Adrenal gland (tissue), 12 donors: Measurements from ENCODE around the gene PTPRN2. TPM values are rescaled to one million over a fixed set of nuclear protein-coding genes. Genes with fewer than 3 reads are reported as not detected.

ENCODE experiments used
- DNase-seq, 7 donors: peaks; one replicate each; pipeline ENCODE4 v3.0.0-alpha.2; 2019 to 2020
- H3K27ac ChIP-seq, 5 donors: fragments of 200-600 bp; sonication (generic) in 4 of 5; 1 replicate in 3 of 5; 2 replicates in 2 of 5; pipeline versions ENCODE4 v1.5.1 to v1.8.0; 2016 to 2020; ENCODE audit warnings: mild to moderate bottlenecking in 1 of 5
- H3K27me3 ChIP-seq: fragments of 200-600 bp; 2 replicates; pipeline ENCODE4 v1.8.0; 2021
- H3K36me3 ChIP-seq, 2 donors: fragments of 200-600 bp; replicated peaks in 1 of 2; 1 replicate in 1 of 2; 2 replicates in 1 of 2; pipeline versions ENCODE4 v1.5.1 to v1.8.0; 2018 to 2022
- H3K4me1 ChIP-seq, 2 donors: fragments of 200-600 bp; replicated peaks in 1 of 2; 1 replicate in 1 of 2; 2 replicates in 1 of 2; pipeline versions ENCODE4 v1.5.1 to v1.8.0; 2018 to 2021
- H3K4me3 ChIP-seq, 4 donors: fragments of 200-600 bp; sonication (generic) in 3 of 4; one replicate each; pipeline ENCODE4 v1.5.1; 2016 to 2018
- H3K9me3 ChIP-seq, 3 donors: fragments of 200-600 bp; sonication (generic) in 1 of 3; replicated peaks in 1 of 3; 1 replicate in 2 of 3; 2 replicates in 1 of 3; pipeline versions ENCODE4 v1.5.1 to v1.8.0; 2016 to 2021
- POLR2A ChIP-seq, 2 donors: fragments of 450-650 bp; IDR thresholded peaks; one replicate each; pipeline ENCODE4 v1.6.1; 2017; ENCODE audit warnings: antibody characterized with exemption in 2 of 2, mild to moderate bottlenecking in 2 of 2, moderate library complexity in 1 of 2
- WGBS, 4 donors: extraction: QIAGEN DNeasy Blood & Tissue Kit in 2 of 4; methylation state at CpG; one replicate each; pipeline versions ENCODE4 v1.1.5 to v1.1.7; 2013 to 2017; 5-methylcytosine and 5-hydroxymethylcytosine counted together
- intact Hi-C, 2 donors: fragments of 100-400 bp; cut with DNase I; formaldehyde crosslinking; loops; one replicate each; pipeline versions ENCODE4 v1.14.1 to v1.15.0; 2022 to 2023
- polyA plus RNA-seq, 3 donors: library from polyadenylated mRNA; stranded (reverse); fragments of 200-250 nt in 2 of 3; fragments of 350-450 nt in 1 of 3; fragmentation: Illumina TruSeq in 1 of 3; extraction: RNeasy Lipid Tissue Mini Kit (QIAGEN cat#74804) in 1 of 3; gene quantifications; one replicate each; pipeline ENCODE4 v1.2.3, GENCODE V29; 2013 to 2014
- total RNA-seq, 9 donors: library from RNA; depleted of rRNA in 4 of 9; stranded (reverse); fragments of >200 nt in 4 of 9; fragments of 120-200 nt in 1 of 9; fragmentation: NEBNext Ultra II Directional in 1 of 9; extraction: Animal tissue kit (Norgen Biotek cat#: 25700) in 1 of 9; gene quantifications; one replicate each; pipeline versions ENCODE4 v1.1.0 to v1.2.4, GENCODE V29; 2013 to 2023
- TF ChIP-seq, protein P1 (sequence below), 6 experiments: fragments of 450-650 bp in 4 of 6; fragments of 200-600 bp in 2 of 6; sonication (generic) in 1 of 6; IDR thresholded peaks; 1 replicate in 5 of 6; 2 replicates in 1 of 6; pipeline versions ENCODE4 v1.5.1 to v1.8.0; 2016 to 2021; ENCODE audit warnings: antibody characterized with exemption in 6 of 6, mild to moderate bottlenecking in 2 of 6, moderate library complexity in 1 of 6
- donor health status: healthy with polysubstance abuse.
- donor health status: Bipolar disorder and iron deficiency.
- donor health status: DM: yes; HTN: yes; CAD: no.
- donor health status: DM: no; HTN: no; CAD: no.
- donor health status: DM: no; HTN: no; CAD: no.
- donor health status: DM: yes; HTN: yes; CAD: no.

Gene PTPRN2
- total and polyA plus RNA-seq, 12 donors, result 2.2 to 16.2 (median 3.4) TPM

DNA sequence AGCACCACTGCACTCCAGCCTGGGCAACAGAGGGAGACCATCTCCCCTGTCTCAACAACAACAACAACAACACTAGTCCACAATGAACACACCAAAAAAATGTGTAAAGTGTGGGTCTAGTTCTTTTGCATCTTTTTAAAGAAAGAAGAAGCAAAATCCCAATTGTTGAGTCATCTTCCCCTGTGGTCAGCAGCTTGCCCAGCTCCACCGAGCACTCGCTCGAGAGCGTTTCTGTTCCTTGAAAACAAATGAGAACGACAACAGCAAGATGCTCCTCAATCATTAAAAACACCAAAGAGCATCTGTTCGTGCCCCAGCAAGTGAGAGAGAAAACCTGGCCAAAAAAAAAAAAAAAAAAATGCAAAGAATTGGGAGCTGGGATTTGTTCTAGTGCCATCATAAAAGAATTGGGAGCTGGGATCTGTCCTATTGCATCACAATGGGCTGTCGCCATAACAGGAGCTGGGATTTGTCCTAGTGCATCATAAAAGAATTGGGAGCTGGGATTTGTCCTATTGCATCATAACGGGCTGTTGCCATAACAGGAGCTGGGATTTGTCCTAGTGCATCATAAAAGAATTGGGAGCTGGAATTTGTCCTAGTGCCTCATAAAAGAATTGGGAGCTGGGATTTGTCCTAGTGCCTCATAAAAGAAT, 118.1 kb downstream of the PTPRN2 start:
- no peak overlapping the region for H3K27ac ChIP-seq
- DNase-seq, result no peak
- H3K36me3 ChIP-seq, result no peaks in the 10 kb centered on the region
- H3K4me1 ChIP-seq, result no peaks in the 10 kb centered on the region
- 57 to 73% (median 66%) methylated on average over 8 of the region's 8 CpGs for WGBS, 4 donors
- TF ChIP-seq, protein P1, sequence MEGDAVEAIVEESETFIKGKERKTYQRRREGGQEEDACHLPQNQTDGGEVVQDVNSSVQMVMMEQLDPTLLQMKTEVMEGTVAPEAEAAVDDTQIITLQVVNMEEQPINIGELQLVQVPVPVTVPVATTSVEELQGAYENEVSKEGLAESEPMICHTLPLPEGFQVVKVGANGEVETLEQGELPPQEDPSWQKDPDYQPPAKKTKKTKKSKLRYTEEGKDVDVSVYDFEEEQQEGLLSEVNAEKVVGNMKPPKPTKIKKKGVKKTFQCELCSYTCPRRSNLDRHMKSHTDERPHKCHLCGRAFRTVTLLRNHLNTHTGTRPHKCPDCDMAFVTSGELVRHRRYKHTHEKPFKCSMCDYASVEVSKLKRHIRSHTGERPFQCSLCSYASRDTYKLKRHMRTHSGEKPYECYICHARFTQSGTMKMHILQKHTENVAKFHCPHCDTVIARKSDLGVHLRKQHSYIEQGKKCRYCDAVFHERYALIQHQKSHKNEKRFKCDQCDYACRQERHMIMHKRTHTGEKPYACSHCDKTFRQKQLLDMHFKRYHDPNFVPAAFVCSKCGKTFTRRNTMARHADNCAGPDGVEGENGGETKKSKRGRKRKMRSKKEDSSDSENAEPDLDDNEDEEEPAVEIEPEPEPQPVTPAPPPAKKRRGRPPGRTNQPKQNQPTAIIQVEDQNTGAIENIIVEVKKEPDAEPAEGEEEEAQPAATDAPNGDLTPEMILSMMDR (IDR thresholded peaks at IDR 0.05), result no peak
- TF ChIP-seq POLR2A (IDR thresholded peaks at IDR 0.05), result no peak
- no peaks in the 10 kb centered on the region for H3K27me3 ChIP-seq
- H3K4me3 ChIP-seq, result no peak overlapping the region
- no peaks in the 10 kb centered on the region for H3K9me3 ChIP-seq
- intact Hi-C loops, result no loop called here

DNA sequence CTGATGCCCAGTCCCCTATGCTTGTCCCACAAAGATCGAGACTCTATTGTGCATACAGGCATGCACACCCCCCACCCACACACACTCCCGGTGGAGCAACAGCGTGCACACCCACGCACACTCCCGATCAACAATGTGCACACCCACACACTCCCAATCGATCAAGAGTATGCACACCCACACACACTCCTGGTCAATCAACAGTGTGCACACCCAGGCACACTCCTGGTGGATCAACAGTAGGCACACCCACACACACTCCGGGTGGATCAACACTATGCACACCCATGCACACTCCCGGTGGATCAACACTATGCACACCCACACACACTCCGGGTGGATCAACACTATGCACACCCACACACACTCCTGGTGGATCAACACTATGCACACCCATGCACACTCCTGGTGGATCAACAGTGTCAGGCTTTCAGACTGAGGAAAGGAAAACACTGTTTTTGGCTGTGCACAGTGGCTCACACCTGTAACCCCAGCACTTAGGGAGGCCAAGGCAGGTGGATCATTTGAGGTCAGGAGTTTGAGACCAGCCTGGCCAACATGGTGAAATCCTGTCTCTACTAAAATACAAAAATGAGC, 118.8 kb downstream of the PTPRN2 start:
- TF ChIP-seq, protein P1 (IDR thresholded peaks at IDR 0.05), result no peak
- no peak for TF ChIP-seq POLR2A (IDR thresholded peaks at IDR 0.05)
- no peaks in the 10 kb centered on the region for H3K9me3 ChIP-seq
- DNase-seq, result no peak
- 60 to 87% (median 75%) methylated on average over 9 of the region's 9 CpGs for WGBS, 4 donors
- no peaks in the 10 kb centered on the region for H3K36me3 ChIP-seq
- H3K27ac ChIP-seq, result no peak overlapping the region
- H3K27me3 ChIP-seq, result no peaks in the 10 kb centered on the region
- no peaks in the 10 kb centered on the region for H3K4me1 ChIP-seq
- no peak overlapping the region for H3K4me3 ChIP-seq
- intact Hi-C loops, result no loop called here

GRCh38 chr7:158468181-158468580, 119.4 kb downstream of the PTPRN2 start:
- H3K9me3 ChIP-seq, result no peaks in the 10 kb centered on the region
- WGBS, 4 donors, result 11 to 16% (median 13%) methylated on average over 7 to 10 of the region's 10 CpGs
- H3K27ac ChIP-seq, result no peak overlapping the region
- no peak for TF ChIP-seq POLR2A (IDR thresholded peaks at IDR 0.05)
- TF ChIP-seq, protein P1 (IDR thresholded peaks at IDR 0.05), result no peak
- no peaks in the 10 kb centered on the region for H3K4me1 ChIP-seq
- H3K4me3 ChIP-seq, result no peak overlapping the region
- intact Hi-C loops, result no loop called here
- DNase-seq, result no peak
- no peaks in the 10 kb centered on the region for H3K27me3 ChIP-seq
- no peaks in the 10 kb centered on the region for H3K36me3 ChIP-seq

DNA sequence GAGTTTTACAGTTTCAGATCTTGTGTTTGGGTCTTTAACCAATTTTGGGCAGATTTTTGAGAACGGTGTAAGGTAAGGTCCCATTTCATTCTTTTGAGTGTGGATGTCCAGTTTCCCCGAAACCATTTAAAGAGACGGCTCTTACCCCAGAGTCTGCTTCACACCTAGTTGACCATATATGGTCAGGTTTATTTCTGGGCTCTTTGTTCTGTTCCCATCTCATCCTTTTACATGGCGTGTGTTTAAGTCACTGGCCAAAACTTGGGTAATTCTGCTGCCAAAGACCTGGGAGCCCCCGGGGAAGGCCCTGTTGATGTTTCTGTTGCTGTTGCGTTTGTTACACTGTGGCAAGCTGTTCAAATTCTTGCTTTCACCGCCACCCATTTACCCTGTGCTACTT, 120.1 kb downstream of the PTPRN2 start:
- Histone ChIP-seq H3K27me3 (no peaks in the 10 kb centered on the region), H3K4me3 (no peak overlapping the region), H3K27ac (no peak overlapping the region), H3K36me3 (no peaks in the 10 kb centered on the region), H3K9me3 (no peaks in the 10 kb centered on the region), H3K4me1 (no peaks in the 10 kb centered on the region)
- WGBS, 4 donors, result 52 to 79% (median 68%) methylated on average over 7 of the region's 7 CpGs
- no peak for DNase-seq
- TF ChIP-seq, protein P1 (IDR thresholded peaks at IDR 0.05), result no peak
- TF ChIP-seq POLR2A (IDR thresholded peaks at IDR 0.05), result no peak
- intact Hi-C loops, result no loop called here
